Transverse colon (tissue), 4 donors: ENCODE data around the gene ZNF81.

ENCODE experiments used
- CTCF ChIP-seq, 5 experiments: fragments of 200-600 bp in 3 of 5; fragments of 450-650 bp in 2 of 5; sonication (generic) in 3 of 5; IDR thresholded peaks; 1 replicate in 2 of 5; 2 replicates in 3 of 5; pipeline ENCODE4 v1.5.1; 2016 to 2017; ENCODE audit warnings: antibody characterized with exemption in 5 of 5, inconsistent platforms in 3 of 5, mild to moderate bottlenecking in 2 of 5, moderate library complexity in 1 of 5
- EP300 ChIP-seq: sonication (generic); formaldehyde crosslinking; IDR thresholded peaks from one replicate; pipeline ENCODE4 v1.6.1; 2017; ENCODE audit warnings: antibody characterized with exemption, low read depth
- POLR2A ChIP-seq: fragments of 450-650 bp; IDR thresholded peaks from one replicate; pipeline ENCODE4 v1.6.1; 2016; ENCODE audit warnings: antibody characterized with exemption, mild to moderate bottlenecking, moderate library complexity
- POLR2AphosphoS5 ChIP-seq, 3 donors: sonication (generic); formaldehyde crosslinking; IDR thresholded peaks; one replicate each; pipeline ENCODE4 v1.6.1; 2016; ENCODE audit warnings: antibody characterized with exemption in 3 of 3

- no peak for TF ChIP-seq CTCF (IDR thresholded peaks at IDR 0.05)
- TF ChIP-seq POLR2A = no peak
- TF ChIP-seq POLR2AphosphoS5 (IDR thresholded peaks at IDR 0.05) = no peak
- TF ChIP-seq EP300 = no peak
Measured at GRCh38 chrX:47859686-47860085, 23.0 kb downstream of the ZNF81 start.
